Measurements from ENCODE around the gene MCTP1.

GRCh38 chr5:95009812-95010211 is 275.1 kb downstream of the MCTP1 start:
- TF ChIP-seq, protein P1, sequence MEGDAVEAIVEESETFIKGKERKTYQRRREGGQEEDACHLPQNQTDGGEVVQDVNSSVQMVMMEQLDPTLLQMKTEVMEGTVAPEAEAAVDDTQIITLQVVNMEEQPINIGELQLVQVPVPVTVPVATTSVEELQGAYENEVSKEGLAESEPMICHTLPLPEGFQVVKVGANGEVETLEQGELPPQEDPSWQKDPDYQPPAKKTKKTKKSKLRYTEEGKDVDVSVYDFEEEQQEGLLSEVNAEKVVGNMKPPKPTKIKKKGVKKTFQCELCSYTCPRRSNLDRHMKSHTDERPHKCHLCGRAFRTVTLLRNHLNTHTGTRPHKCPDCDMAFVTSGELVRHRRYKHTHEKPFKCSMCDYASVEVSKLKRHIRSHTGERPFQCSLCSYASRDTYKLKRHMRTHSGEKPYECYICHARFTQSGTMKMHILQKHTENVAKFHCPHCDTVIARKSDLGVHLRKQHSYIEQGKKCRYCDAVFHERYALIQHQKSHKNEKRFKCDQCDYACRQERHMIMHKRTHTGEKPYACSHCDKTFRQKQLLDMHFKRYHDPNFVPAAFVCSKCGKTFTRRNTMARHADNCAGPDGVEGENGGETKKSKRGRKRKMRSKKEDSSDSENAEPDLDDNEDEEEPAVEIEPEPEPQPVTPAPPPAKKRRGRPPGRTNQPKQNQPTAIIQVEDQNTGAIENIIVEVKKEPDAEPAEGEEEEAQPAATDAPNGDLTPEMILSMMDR (conservative IDR thresholded peaks at IDR 0.05): no peak
- TF ChIP-seq ZFX (IDR thresholded peaks at IDR 0.05): no peak
